ENCODE data around the gene SCYL3.
"Not testable (repeated sequence)": the region's sequence is repeated elsewhere in the genome, so short reads cannot be mapped to it uniquely, and the experiment has no call there.

The SCYL3 gene

DNA sequence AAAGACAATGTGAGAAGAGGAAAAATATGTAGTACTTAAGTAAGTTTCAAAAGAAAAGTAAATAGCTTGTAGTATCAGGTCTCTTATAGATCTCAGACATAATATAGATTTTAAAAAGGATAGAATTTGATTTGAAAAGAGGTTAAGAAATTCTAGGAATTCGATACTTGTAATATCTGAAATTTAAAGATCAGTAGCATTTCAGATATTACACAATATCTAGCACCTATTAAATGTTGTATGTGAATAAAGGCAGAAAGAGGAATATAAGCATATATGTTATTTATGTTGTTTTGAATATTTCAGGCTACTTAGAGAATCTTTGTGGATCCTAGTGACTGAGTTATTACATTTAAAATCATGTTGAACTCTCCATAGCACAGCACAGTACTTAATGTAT is 64.0 kb downstream of the SCYL3 start:
- FAIRE-seq (no peak), DNase-seq (ENCODE audit: insufficient read length, low spot score) (no peak)

GRCh38 chr1:169824153-169824552 is 69.5 kb downstream of the SCYL3 start:
- FAIRE-seq (no peak), DNase-seq (ENCODE audit: insufficient read length, low spot score) (no peak)

DNA sequence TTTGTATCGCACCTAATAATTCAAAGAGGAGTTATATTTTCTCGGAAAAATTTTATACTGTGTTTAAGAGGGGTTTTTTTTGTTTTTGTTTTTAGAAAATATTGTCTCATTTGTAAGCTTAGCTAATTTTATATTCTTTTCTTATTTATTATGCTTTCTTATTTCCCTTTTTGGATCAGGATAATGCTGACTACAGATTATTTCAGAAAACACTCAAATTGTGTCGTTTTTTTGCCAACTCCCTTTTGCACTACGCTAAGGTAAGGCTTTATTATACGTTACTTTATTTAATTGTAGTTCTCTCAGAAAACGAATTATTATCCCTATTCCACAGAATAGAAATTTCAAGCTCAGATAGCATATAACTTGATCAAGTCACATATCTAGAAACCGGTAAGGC is 72.2 kb downstream of the SCYL3 start:
- DNase-seq (ENCODE audit: insufficient read length, low spot score) (no peak), FAIRE-seq (no peak)

- DNase-seq (ENCODE audit: insufficient read length, low spot score) (no peak), FAIRE-seq (no peak)
Observed at GRCh38 chr1:169816617-169817016, 77.1 kb downstream of the SCYL3 start.

GRCh38 chr1:169814265-169814664 is 79.4 kb downstream of the SCYL3 start:
- FAIRE-seq (no peak), DNase-seq (ENCODE audit: insufficient read length, low spot score) (no peak)

GRCh38 chr1:169812131-169812530 is 81.6 kb downstream of the SCYL3 start:
- FAIRE-seq: no peak
- no peak for DNase-seq (ENCODE audit: insufficient read length, low spot score)

DNA sequence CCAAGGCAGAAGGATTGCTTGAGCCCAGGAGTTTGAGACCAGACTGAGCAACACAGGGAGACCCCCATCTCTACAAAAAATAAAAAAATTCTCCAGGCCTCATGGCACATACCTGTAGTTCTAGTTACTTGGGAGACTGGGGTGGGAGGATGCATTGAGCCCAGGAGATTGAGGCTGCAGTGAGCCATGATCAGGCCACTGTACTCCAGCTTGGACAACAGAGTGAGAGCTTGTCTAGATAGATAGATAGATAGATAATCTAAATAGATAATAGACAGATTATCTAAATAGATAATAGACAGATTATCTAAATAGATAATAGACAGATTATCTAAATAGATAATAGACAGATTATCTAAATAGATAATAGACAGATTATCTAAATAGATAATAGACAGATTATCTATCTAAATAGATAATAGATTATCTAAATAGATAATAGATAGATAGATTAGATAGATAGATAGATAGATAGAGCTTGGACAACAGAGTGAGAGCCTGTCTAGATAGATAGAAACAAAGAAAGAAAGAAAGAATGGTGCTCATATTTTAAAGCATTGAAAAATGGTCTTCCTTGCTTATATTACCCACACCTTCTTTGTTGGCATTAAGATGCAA is 82.2 kb downstream of the SCYL3 start:
- not testable (repeated sequence) for DNase-seq (ENCODE audit: insufficient read length, low spot score); FAIRE-seq

- FAIRE-seq (no peak), DNase-seq (ENCODE audit: insufficient read length, low spot score) (peak; percentile 28)
Observed at GRCh38 chr1:169809370-169810095, 84.2 kb downstream of the SCYL3 start.

DNA sequence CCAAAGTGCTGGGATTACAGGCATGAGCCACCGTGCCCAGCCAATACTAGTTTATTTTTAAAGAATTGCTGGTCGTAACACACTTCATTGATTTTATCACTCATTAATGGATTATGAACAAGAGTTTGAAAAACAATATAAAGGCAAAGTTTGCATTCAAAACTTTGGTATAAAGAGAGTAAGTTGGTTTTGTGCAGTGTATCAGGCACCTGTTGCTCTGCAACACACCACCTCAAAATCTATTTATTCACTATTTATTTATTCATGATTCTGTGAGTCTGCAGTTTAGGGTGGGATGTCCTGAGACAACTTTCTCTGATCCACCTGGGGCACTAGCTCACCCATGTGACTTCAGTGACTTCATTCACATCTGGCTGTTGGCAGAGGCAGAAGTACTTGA is 88.8 kb downstream of the SCYL3 start:
- DNase-seq (ENCODE audit: insufficient read length, low spot score) (no peak), FAIRE-seq (no peak)

DNA sequence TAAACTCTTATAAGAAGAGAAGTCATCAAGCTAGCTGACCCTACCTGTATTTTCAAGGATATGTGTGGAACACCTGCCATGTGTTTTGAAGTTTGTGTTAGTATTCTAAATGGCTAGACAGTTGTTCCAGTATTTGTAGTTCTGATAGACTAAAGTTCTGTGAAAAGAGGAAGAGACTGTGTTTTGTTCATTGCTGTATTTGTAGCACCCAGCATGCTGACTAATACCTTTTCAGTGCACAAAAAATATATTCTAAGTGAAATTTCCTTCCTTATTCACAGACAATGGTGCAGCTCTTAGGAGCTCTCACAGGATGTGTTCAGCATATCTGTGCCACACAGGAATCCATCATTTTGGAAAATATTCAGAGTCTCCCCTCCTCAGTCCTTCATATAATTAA is 90.8 kb downstream of the SCYL3 start:
- no peak for DNase-seq (ENCODE audit: insufficient read length, low spot score)
- FAIRE-seq: no peak
